ENCODE data around the gene PERM1.
"Not testable (repeated sequence)": the region's sequence is repeated elsewhere in the genome, so short reads cannot be mapped to it uniquely, and the experiment has no call there.

PERM1 gene

DNA sequence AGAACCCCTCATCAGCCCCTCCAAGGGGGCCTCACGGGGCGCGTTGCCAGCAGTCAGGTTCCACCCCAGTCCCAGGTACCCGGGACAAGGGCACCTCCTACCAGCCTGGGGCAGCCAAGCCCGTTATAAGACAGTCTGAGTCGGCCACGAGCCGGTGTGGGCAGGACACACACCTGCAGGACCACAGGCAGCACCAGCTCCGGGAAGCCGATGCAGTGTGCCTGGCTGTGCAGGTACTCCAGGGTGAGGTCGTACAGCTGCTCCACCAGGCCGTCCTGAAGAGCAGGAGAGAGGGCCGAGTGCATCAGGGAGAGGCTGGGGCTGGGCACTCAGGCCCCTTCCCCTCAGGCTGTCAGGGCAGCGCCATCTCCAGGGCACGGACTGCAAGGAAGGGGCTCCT lies 33.9 kb downstream of the PERM1 start:
- DNase-seq (ENCODE audit: low read depth in 2 of 2): no peak

DNA sequence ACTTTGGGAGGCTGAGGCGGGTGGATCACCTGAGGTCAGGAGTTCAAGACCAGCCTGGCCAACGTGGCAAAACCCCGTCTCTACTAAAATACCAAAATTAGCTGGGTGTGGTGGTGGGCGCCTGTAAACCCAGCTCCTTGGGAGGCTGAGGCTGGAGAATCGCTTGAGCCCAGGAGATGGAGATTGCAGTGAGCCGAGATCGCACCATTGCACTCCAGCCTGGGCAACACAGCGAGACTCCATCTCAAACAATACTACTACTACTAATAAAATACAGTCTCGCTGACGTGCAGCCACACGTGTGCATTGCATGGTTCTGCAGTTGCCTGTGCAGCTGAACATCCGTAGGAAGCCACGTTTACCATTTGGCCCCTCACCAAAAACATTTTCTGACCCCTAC lies 35.1 kb downstream of the PERM1 start:
- DNase-seq (ENCODE audit: low read depth in 2 of 2): not testable (repeated sequence)

DNA sequence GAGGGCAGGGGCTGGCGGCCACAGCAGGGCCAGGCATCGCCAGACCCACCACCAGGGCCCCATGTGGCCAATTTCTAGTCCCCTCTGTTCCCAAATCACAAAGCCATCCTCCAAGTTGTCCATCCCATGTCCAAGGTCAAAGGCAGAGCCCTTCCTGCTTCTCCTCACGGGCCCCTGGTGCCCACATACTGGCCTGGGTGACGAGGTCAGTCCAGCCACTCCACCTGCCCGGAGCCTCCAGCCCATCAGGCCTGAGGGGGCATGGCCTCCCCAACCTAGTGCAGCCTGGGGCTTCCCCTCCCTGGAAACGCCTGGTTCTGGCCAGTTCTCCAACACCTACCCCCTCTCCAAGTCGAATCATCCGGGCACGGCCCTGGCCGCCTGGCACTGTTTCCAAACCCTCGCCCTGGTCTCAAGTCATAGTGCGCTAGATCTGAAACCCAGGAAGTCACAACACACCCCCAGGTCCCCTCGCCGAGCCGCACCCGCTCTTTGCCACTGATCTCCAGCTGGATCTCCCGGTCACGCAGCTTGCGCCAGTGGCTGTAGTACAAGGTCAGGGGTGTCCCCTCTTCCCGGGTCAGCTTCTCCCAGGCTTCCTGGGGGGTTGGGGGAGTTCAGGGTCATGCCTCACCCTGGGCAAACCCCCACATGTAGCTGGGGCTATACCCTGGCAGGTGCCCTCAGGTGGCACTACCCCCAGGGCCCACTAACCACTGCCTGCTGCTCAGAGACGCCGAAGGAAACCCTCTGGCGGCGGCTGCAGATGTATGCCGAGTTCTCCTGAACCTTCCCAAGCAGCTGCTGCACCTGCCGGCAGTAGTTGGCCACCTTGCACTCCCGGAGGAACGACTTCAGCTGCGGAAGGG lies 36.0 kb downstream of the PERM1 start:
- DNase-seq (ENCODE audit: low read depth in 2 of 2): no peak

DNA sequence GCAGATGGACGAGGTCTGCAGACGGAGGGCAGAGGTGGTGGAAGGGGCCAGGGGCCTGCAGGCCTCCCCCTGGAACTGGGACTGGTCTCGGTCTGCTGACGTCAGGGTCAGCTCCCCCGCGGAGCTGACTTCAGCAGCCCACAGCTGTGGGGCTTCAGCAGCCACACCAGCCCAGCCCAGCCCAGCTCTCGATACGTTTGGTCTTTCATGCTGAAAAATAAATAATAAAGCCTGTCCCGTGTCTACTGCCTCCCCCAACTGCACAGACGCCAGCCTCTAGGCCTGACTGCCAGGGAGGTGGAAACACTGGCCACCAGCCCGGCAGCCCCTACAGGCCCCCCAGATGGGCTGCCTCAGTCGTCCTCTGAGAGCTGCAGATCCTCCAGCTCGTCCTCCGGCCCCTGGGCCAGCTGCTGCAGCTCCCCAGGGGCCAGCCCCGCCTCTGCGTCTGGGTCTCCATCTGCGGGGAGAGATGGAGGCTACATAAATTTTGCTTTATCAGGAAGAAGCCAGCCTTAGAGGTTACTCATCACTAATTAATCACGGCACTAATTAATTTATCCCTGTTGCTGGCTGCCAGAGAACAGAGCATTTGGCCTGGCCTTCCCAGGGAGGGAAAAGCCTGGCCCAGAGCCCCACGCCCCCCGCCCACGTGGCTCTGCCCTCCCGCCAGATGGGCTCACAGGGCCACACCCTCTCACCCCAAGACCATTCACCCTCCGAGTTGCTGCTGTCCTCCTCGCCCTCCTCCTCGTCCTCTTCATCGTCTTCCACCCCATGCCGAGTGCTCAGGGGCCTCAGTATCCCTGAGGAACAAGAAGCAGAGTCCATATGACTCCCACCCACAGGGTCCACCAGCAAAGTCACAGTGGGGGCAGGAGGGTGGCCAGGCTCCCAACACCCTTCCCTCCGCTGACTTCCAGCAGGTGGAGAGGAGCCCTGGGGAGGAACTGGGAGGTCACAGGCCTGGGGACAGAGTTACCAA lies 37.3 kb downstream of the PERM1 start:
- no peak for DNase-seq (ENCODE audit: low read depth in 2 of 2)

DNA sequence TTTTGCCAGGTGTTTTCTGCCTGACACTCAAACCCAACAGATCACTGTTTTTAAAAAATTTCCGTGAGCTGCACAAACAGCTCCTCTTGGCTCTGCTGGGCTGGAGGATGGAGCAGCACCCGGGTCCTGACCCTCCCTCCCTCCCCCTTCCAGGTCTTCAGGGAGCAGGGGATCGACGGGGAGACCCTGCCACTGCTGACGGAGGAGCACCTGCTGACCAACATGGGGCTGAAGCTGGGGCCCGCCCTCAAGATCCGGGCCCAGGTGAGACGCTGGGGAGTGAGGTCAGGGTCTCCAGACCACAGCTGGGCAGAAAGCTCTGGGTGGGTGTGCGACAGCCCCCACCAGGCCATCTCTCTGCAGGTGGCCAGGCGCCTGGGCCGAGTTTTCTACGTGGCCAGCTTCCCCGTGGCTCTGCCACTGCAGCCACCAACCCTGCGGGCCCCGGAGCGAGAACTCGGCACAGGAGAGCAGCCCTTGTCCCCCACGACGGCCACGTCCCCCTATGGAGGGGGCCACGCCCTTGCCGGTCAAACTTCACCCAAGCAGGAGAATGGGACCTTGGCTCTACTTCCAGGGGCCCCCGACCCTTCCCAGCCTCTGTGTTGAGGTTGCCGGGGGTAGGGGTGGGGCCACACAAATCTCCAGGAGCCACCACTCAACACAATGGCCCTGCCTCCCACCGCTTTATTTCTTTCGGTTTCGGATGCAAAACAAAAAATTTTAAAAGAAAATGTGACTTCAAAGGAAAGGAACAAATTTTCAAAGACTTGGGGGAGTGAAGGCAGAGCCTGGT lies 38.1 kb downstream of the PERM1 start:
- DNase-seq (ENCODE audit: low read depth in 2 of 2): no peak

DNA sequence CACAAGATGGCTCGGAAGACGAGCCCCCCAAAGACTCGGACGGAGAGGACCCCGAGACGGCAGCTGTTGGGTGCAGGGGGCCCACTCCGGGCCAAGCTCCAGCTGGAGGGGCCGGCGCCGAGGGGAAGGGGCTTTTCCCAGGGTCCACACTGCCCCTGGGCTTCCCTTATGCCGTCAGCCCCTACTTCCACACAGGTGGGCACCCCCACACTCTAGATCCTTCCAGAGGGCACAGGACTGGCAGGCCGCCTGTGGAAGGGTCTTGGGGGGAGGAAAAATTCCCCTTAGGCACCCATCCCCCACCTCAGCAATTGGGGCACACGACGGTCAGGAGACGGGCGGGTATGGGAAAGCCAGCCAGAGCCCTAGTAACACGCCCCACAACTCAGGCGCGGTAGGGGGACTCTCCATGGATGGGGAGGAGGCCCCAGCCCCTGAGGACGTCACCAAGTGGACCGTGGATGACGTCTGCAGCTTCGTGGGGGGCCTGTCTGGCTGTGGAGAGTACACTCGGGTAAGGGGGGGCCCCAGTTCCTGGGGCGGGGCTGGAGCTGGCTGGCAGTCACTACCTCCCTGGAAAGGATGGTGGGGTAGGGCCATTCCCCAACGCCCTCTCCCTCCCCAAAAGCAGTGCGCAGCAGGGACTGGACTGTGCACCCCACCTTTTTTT lies 38.9 kb downstream of the PERM1 start:
- DNase-seq (ENCODE audit: low read depth in 2 of 2): no peak

DNA sequence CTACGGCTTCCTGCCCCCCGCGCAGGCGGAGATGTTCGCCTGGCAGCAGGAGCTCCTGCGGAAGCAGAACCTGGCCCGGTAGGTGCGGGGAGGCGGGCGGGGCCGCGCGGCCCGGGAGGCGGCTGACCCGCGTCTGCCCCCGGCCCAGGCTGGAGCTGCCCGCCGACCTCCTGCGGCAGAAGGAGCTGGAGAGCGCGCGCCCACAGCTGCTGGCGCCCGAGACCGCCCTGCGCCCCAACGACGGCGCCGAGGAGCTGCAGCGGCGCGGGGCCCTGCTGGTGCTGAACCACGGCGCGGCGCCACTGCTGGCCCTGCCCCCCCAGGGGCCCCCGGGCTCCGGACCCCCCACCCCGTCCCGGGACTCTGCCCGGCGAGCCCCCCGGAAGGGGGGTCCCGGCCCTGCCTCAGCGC lies 39.5 kb downstream of the PERM1 start:
- no peak for DNase-seq (ENCODE audit: low read depth in 2 of 2)

DNA sequence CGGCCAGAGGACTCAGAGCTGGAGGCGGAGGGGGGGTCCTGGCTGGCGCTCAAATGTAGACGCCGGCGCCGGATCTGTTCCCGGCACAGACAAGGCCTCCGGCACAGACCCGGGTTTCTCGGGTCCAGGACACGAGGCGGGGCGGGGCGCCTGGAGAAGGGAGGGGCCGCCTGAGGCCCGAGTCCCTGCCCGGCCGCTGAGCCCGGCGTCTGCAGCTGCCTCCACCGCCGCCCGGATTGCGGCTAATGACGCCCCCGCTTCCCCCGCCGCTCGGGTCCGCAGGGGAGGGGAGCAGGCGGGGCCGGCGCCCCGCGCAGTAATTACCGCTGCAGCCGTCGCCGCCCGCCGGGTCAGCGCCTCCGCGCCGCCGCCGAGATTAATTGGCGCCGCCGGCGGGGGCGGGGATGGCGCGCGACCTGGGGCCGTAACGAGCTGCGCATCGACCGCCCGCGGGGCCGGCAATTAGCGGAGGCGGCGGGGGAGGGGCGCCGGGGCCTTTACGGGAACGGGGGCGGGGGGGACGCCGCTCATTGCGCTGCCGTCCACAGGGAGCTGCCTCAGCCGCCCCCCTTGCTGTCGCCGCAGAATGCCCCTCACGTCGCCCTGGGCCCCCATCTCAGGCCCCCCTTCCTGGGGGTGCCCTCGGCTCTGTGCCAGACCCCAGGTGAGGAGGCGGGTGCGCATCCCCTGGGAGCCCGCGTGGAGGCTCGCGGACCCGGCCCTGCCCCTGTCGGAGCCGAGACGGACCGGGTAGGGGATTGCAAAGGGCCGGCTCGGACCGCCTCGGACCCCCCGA lies 40.1 kb downstream of the PERM1 start:
- DNase-seq (ENCODE audit: low read depth in 2 of 2): peak; percentile 66 to 67

DNA sequence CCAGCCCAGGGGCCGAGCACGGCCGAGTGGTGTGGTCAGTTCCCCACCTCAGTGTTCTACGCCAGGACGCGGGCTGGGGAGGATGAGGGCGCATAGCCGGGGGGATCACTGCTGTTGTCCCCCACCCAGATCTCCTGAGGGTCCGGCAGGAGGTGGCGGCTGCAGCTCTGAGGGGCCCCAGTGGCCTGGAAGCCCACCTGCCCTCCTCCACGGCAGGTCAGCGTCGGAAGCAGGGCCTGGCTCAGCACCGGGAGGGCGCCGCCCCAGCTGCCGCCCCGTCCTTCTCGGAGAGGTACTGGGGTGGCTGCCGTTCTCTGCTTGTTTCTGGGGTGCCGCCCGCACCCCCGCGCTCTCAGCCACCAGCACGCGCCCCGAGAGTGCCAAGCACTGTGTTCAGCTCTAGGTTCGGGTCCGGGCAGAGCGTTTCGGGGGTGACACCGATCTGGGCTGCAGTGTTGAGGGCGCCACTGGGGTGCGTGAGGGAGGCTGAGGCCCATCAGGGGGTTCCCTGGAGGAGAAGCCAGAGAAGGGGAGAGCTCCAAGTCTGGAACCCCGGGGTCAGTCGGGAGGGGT lies 40.8 kb downstream of the PERM1 start:
- DNase-seq (ENCODE audit: low read depth in 2 of 2): no peak

DNA sequence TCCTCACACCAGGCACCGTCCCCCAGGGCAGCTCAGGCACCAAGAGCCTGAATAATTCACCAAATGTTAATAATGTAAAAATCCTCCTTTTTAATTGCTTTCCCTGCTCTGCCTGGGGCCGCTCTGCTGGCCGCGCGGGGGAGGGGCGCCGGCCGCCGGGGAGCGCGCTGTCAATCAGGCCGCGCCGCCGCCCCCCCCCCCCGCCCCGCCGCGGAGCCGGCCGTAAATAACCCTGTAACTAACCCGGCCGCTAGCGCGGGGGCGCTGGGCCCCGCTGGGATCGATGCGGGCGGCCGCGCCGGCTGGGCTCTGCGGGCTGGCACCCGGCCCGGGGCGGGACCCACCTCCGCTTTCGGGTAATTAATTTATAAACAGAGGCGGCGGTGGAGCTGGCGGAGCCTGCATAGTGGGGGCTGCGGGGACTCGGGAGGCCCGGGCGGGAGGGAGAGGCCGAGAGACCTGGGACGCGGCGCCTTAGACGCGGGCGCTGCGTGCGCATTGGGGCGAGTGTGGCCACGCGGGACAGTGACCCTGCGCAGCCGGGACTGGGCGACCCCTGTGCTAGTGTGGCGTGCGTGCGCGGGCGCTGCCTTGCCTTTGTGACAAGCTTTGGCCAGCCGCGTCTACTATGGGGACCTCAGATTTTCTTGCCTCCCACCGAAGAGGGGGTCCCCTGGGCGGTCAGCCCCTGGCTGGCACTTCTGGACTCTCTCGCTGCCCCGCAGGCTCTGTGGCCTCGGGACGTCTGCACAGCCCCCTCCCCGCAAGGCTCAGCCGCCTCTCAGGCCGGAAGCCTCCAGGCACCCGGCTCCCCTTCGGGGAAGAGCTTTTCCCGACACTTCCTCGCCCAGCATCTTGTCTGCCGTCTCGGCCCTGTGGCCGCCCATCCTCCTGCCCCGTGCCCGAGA lies 41.5 kb downstream of the PERM1 start:
- DNase-seq (ENCODE audit: low read depth in 2 of 2): peak; percentile 50 to 59

DNA sequence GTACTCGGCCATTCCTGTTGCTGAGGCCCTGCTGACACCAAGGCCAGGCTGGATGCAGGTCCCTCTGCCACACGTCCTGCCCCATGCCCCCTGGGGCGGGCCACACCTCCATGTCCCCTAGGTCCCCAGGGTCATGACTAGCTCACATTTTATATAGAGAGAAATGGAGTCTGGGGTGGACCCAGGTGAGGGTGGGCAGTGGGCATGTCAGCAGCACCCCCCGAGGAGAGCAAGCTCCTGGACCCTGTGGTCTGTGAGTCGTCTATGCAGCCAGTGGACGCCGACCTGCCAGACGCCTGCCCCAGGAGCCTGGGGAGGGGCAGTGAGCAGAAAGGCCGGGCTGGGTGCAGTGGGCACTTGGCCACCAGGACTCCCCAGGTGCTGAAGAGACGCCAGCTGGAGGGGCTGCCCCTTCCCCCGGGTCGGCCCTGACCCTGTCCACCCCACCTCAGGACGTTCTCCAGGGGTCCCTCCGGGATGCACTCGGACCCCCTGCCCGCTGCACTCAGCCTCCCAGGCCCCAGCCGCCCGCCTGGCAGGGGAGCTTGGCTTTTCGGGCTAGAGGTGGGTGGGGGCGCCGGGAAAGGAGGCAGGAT lies 42.3 kb downstream of the PERM1 start:
- no peak for DNase-seq (ENCODE audit: low read depth in 2 of 2)

DNA sequence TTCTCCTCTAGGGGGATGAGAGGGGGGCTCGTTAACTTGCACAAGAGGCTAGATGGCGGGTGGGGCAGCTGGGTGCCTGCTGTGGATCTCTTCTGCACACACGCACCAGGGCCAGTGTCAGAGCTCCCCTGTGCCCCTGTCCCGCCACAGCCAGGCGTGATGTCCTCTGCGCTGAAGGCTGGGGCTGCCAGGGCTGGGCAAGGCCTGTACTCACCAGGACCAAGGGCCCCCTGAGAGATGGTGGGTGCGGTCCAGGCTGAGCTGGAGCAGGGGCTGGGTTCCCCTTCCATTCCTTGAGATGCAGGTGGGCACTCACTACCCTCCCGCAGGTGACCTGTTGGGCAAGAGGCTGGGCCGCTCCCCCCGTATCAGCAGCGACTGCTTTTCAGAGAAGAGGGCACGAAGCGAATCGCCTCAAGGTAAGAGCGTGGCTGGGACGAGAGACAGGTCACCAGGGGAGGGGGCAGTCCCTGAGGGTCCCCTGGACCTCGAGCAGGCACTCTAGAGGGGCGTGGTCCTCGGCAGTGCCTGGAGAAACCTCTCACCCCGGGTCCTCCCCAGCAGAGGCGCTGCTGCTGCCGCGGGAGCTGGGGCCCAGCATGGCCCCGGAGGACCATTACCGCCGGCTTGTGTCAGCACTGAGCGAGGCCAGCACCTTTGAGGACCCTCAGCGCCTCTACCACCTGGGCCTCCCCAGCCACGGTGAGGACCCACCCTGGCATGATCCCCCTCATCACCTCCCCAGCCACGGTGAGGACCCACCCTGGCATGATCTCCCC lies 43.0 kb downstream of the PERM1 start:
- DNase-seq (ENCODE audit: low read depth in 2 of 2): no peak

DNA sequence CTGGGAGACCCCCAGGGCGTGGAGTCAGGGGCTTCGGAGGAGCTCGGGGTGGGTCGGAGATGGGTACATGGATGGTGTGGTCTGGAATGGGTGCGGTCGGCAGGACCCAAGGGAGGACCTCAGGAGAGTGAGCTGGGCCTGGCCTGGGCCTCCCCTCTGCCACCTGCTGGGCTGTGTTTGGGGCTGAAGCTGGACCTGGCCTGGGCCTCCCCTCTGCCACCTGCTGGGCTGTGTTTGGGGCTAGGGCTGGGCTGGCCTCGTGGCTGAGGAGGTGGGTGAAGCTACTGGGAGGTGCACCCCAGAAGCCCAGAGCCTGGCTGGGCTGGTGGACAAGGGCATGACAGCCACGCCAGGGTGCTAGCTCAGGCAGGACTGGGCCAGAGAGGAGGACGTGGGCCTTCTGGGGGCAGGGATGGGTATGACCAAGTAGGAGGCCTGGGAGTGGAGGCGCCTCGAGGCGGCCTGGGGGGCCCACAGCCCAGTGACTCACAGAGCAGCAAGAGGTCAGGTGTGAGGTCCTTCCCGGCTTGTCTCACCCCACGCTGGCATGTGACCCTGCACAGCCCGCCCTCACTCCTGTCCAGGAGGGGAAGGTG lies 43.7 kb downstream of the PERM1 start:
- DNase-seq (ENCODE audit: low read depth in 2 of 2): no peak

DNA sequence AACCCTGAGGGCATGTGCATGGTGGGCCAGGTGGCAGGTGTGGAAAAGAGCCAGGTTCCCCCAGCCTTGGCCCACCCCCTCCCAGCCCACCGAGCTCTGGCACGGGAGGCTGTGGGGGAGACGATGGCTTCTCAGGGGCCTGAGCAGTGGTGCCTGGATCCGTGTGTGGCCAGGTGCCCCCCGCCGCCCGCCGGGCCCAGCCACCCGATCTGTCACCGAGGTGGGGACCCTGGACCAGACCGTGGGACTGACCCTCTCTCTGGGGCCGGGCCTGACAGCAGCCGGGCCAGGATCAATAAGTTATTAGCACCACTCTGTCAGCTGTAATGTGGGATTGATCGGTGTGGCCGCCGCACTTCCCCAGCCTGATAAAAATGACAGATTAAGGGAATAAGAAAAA lies 44.4 kb downstream of the PERM1 start:
- no peak for DNase-seq (ENCODE audit: low read depth in 2 of 2)

DNA sequence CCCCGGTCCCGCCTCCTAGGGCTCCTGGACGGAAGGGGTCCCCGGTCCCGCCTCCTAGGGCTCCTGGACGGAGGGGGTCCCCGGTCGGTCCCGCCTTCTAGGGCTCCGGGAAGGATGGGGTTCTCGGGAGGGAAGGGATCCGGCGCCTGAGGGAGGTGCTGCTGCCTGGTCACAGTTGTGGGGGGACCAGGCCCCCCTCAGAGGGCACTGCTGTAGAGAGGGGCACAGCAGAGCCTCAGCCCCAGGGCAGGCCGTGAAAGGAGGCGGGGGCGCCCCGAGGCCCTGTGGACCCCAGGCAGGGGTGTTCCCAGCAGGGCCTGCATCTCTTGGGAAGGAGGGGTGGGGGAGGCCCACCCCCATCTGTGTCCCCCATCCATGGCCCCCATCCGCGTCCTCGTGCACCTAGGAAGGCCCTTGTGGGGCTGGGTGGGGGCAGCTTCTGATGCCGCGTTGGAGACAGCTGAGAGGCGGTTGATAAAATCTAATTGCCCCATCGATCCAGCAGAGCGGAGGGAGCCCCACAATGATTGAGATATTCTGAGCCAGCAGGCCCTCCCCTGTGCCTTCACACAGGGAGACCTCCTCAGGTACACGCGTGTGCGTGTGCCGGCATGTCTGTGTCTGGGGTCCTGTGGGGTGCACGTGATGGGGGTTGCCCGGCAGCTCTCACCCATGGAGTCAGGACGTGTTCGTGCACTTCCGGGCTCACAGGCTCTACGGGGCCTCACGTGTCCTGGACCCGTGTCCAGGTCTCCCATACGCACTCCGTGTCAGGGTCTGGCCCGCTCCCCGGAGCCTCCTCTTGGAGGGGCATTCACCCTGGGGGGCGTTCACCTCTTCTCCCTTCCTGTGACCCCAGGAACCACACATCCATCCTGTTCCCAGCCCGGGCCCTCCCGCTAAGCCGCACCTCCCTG lies 45.3 kb downstream of the PERM1 start:
- DNase-seq (ENCODE audit: low read depth in 2 of 2): no peak

DNA sequence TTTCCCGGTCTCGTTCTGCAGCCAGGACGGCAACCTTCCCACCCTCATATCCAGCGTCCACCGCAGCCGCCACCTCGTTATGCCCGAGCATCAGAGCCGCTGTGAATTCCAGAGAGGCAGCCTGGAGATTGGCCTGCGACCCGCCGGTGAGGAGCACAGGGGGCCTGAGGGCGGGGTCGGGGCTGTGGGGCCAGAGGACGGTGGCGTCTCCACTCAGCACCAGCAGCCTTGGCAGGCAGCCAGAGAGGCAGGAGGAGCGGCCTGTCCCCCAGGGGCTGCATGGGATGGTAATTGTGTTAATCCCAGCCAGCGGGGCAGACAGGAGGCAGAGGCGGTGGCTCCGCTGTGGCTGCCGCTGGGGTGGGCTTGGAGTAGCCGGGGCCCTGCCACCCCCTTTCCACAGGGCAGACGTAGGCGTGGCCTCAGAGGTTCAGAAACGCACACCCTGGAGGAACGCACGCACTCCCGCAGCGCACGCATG lies 46.1 kb downstream of the PERM1 start:
- DNase-seq (ENCODE audit: low read depth in 2 of 2): no peak

All from fibroblast of skin of left biceps (primary cell).